Vagina (tissue), 2 donors: Measurements from ENCODE around the gene TIMM8B. TPM values are rescaled to one million over a fixed set of nuclear protein-coding genes. Genes with fewer than 3 reads are reported as not detected.

ENCODE experiments used
- DNase-seq, 2 donors: peaks; one replicate each; pipeline ENCODE4 v3.0.0-alpha.2; 2017; ENCODE audit errors: extremely low spot score in 2 of 2
- H3K27ac ChIP-seq: fragments of 200-600 bp; sonication (generic); one replicate; pipeline ENCODE4 v1.5.1; 2019
- H3K27me3 ChIP-seq: fragments of 200-600 bp; sonication (generic); one replicate; pipeline ENCODE4 v1.5.1; 2019
- H3K36me3 ChIP-seq, 2 donors: fragments of 200-600 bp; sonication (generic); one replicate each; pipeline ENCODE4 v1.5.1; 2017 to 2019
- H3K4me1 ChIP-seq: fragments of 200-600 bp; sonication (generic); one replicate; pipeline ENCODE4 v1.5.1; 2019
- H3K4me3 ChIP-seq, 2 donors: fragments of 200-600 bp; sonication (generic); 1 replicate in 1 of 2; 2 replicates in 1 of 2; pipeline ENCODE4 v1.5.1; 2016 to 2019
- H3K9me3 ChIP-seq: fragments of 200-600 bp; sonication (generic); one replicate; pipeline ENCODE4 v1.5.1; 2019
- CTCF ChIP-seq, 3 experiments: fragments of 450-650 bp in 2 of 3; fragments of 200-600 bp in 1 of 3; sonication (generic) in 1 of 3; IDR thresholded peaks; one replicate each; pipeline ENCODE4 v1.5.1; 2017 to 2019; ENCODE audit warnings: antibody characterized with exemption in 3 of 3, mild to moderate bottlenecking in 2 of 3, moderate library complexity in 2 of 3
- POLR2A ChIP-seq, 2 donors: fragments of 450-650 bp; IDR thresholded peaks; one replicate each; pipeline ENCODE4 v1.6.1; 2017; ENCODE audit warnings: antibody characterized with exemption in 2 of 2, mild to moderate bottlenecking in 2 of 2, moderate library complexity in 2 of 2
- POLR2AphosphoS5 ChIP-seq, 2 donors: sonication (generic); formaldehyde crosslinking; IDR thresholded peaks; one replicate each; pipeline ENCODE4 v1.9.0; 2017; ENCODE audit warnings: antibody characterized with exemption in 2 of 2, mild to moderate bottlenecking in 2 of 2, low read depth in 1 of 2; ENCODE audit not compliant: insufficient read depth in 1 of 2
- intact Hi-C: fragments of 100-400 bp; cut with DNase I; formaldehyde crosslinking; loops from one replicate; pipeline ENCODE4 v1.15.1; 2023
- total RNA-seq: library from RNA; depleted of rRNA; stranded (reverse); fragments of >200 nt; gene quantifications from one replicate; pipeline ENCODE4 v1.2.3, GENCODE V29; 2016

The TIMM8B gene
- total RNA-seq, 1 donor from 2014 or later: 43.0 TPM

- H3K9me3 ChIP-seq: no peaks in the 10 kb centered on the region
- H3K27me3 ChIP-seq: no peaks in the 10 kb centered on the region
- H3K36me3 ChIP-seq: peaks cover 6 to 63% of the 10 kb centered on the region in 2 donors
- H3K27ac ChIP-seq: peak overlapping the region; percentile 77
- peaks cover 35% of the 10 kb centered on the region for H3K4me1 ChIP-seq
- intact Hi-C loops: loop anchor here (5.0 kb wide), 1 partner anchor 209 kb away; the partner anchor contains the start of genes CFAP68 and FDXACB1
- DNase-seq: no peak
- peak overlapping the region; percentile 64 to 83 for H3K4me3 ChIP-seq
- TF ChIP-seq POLR2A (IDR thresholded peaks at IDR 0.05) (no peak), POLR2AphosphoS5 (IDR thresholded peaks at IDR 0.05; ENCODE audit: insufficient read depth in 1 of 2, low read depth in 1 of 2) (no peak), CTCF (IDR thresholded peaks at IDR 0.05) (no peak)
These were observed 634 bp downstream of the TIMM8B start for GRCh38 chr11:112085822-112086421.

- Histone ChIP-seq H3K36me3 (peaks cover 6 to 66% of the 10 kb centered on the region in 2 donors), H3K9me3 (no peaks in the 10 kb centered on the region), H3K27ac (no peak overlapping the region), H3K4me3 (no peak overlapping the region), H3K4me1 (peaks cover 16% of the 10 kb centered on the region), H3K27me3 (no peaks in the 10 kb centered on the region)
- TF ChIP-seq CTCF (IDR thresholded peaks at IDR 0.05): no peak
- TF ChIP-seq POLR2AphosphoS5 (IDR thresholded peaks at IDR 0.05; ENCODE audit: insufficient read depth in 1 of 2, low read depth in 1 of 2): no peak
- TF ChIP-seq POLR2A (IDR thresholded peaks at IDR 0.05): no peak
- DNase-seq: no peak
- intact Hi-C loops: no loop called here
These were observed 3.8 kb downstream of the TIMM8B start for GRCh38 chr11:112082729-112083128.

- Histone ChIP-seq H3K9me3 (no peaks in the 10 kb centered on the region), H3K27ac (peak within 1 kb of the TSS; percentile 82)
- intact Hi-C loops: no loop called here
These were observed 12.4 kb downstream of the TIMM8B start, which contains the start of the genes NKAPD1 and PIH1D2 for GRCh38 chr11:112073941-112074811. TSS of gene NKAPD1 (plus strand) at chr11:112074299. CDS start at chr11:112075575, 1,276 bp downstream. TSS of gene PIH1D2 (minus strand) at chr11:112074017. CDS start at chr11:112073174, 843 bp downstream.

GRCh38 chr11:112062923-112063322 is 23.6 kb downstream of the TIMM8B start:
- H3K27me3 ChIP-seq: no peaks in the 10 kb centered on the region
- H3K4me3 ChIP-seq: no peak overlapping the region
- no peaks in the 10 kb centered on the region for H3K4me1 ChIP-seq
- no peak overlapping the region for H3K27ac ChIP-seq
- intact Hi-C loops: no loop called here
- H3K36me3 ChIP-seq: peaks cover 0 to 29% of the 10 kb centered on the region in 2 donors
- no peaks in the 10 kb centered on the region for H3K9me3 ChIP-seq
- no peak for DNase-seq
- TF ChIP-seq POLR2A (IDR thresholded peaks at IDR 0.05) (no peak), POLR2AphosphoS5 (IDR thresholded peaks at IDR 0.05; ENCODE audit: insufficient read depth in 1 of 2, low read depth in 1 of 2) (no peak)

More at GRCh38 chr11:112073941-112074811, 12.4 kb downstream of the TIMM8B start, which contains the start of the genes NKAPD1 and PIH1D2:
- peaks cover 0 to 31% of the 10 kb centered on the region in 2 donors for H3K36me3 ChIP-seq
- TF ChIP-seq POLR2A (IDR thresholded peaks at IDR 0.05) (no peak), CTCF (IDR thresholded peaks at IDR 0.05) (no peak), POLR2AphosphoS5 (IDR thresholded peaks at IDR 0.05; ENCODE audit: insufficient read depth in 1 of 2, low read depth in 1 of 2) (peak; percentile 65 to 74)
- peak in 1 of 2 donors; percentile 90 for DNase-seq
- H3K4me3 ChIP-seq: peak within 1 kb of the TSS; percentile 85 to 89
- peaks cover 30% of the 10 kb centered on the region for H3K4me1 ChIP-seq
- H3K27me3 ChIP-seq: no peaks in the 10 kb centered on the region

- intact Hi-C loops: no loop called here
- H3K36me3 ChIP-seq: peaks cover 0 to 53% of the 10 kb centered on the region in 2 donors
- TF ChIP-seq POLR2AphosphoS5 (IDR thresholded peaks at IDR 0.05; ENCODE audit: insufficient read depth in 1 of 2, low read depth in 1 of 2) (no peak), POLR2A (IDR thresholded peaks at IDR 0.05) (no peak), CTCF (IDR thresholded peaks at IDR 0.05) (no peak)
- DNase-seq: no peak
- no peak overlapping the region for H3K4me3 ChIP-seq
- no peak overlapping the region for H3K27ac ChIP-seq
- no peaks in the 10 kb centered on the region for H3K27me3 ChIP-seq
- H3K9me3 ChIP-seq: no peaks in the 10 kb centered on the region
- H3K4me1 ChIP-seq: no peaks in the 10 kb centered on the region
These were observed 28.5 kb downstream of the TIMM8B start for GRCh38 chr11:112058103-112058502.
